SK-N-SH (cell line): ENCODE data around the gene GMCL1. TPM values are rescaled to one million over a fixed set of nuclear protein-coding genes. Genes with fewer than 3 reads are reported as not detected.

ENCODE experiments used
- CTCF ChIA-PET: fragments of 300-600, 350-600 bp; formaldehyde crosslinking; extraction: SDS; loops from one replicate; lab custom pipeline; 2021; lab: Yijun Ruan, JAX
- POLR2A ChIA-PET: fragments of 350-600 bp; sonication (Branson Sonifier 250); formaldehyde crosslinking; extraction: SDS; loops from one replicate; lab custom pipeline; 2020; ENCODE audit warnings: antibody characterized with exemption, inconsistent platforms; lab: Yijun Ruan, JAX
- DNase-seq: peaks from one replicate; pipeline ENCODE4 v3.0.0; 2012
- H2AFZ ChIP-seq: fragments of 200-600 bp; sonication (generic); 2 replicates; pipeline ENCODE4 v1.8.1; 2016; ENCODE audit warnings: antibody characterized with exemption, mild to moderate bottlenecking, low read depth
- H3F3A ChIP-seq: fragments of 200-600 bp; sonication (generic); replicated peaks from 2 replicates; pipeline ENCODE3; 2016; ENCODE audit warnings: antibody characterized with exemption, mild to moderate bottlenecking; ENCODE audit not compliant: insufficient read depth
- H3K27ac ChIP-seq, 2 experiments: fragments of 200-500 bp in 1 of 2; fragments of 200-600 bp in 1 of 2; sonication (Bioruptor generic) in 1 of 2; sonication (generic), shearing (Covaris generic) in 1 of 2; 2 replicates each; pipeline versions ENCODE4 v1.5.1 to v1.6.1; 2014 to 2016; ENCODE audit warnings: low read depth in 2 of 2, inconsistent platforms in 1 of 2, low read length in 1 of 2, mild to moderate bottlenecking in 1 of 2, mixed read lengths in 1 of 2
- H3K27me3 ChIP-seq: fragments of 200-600 bp; sonication (generic), shearing (Covaris generic); 2 replicates; pipeline ENCODE4 v1.6.1; 2016; ENCODE audit warnings: mixed run types; ENCODE audit not compliant: insufficient read depth
- H3K36me3 ChIP-seq, 2 experiments: fragments of 200-500 bp in 1 of 2; fragments of 200-600 bp in 1 of 2; sonication (Bioruptor generic) in 1 of 2; sonication (generic) in 1 of 2; replicated peaks in 1 of 2; 2 replicates each; pipeline versions ENCODE3 to v1.5.1; 2014 to 2016; ENCODE audit warnings: low read length in 1 of 2, mild to moderate bottlenecking in 1 of 2; ENCODE audit not compliant: insufficient read depth in 2 of 2, control insufficient read depth in 1 of 2
- H3K4me1 ChIP-seq, 2 experiments: fragments of 200-500 bp in 1 of 2; fragments of 200-600 bp in 1 of 2; sonication (Bioruptor generic) in 1 of 2; sonication (generic), shearing (Covaris generic) in 1 of 2; 2 replicates each; pipeline versions ENCODE4 v1.5.1 to v1.6.1; 2014 to 2016; ENCODE audit warnings: low read depth in 1 of 2, low read length in 1 of 2, mixed run types in 1 of 2; ENCODE audit not compliant: insufficient read depth in 2 of 2, control insufficient read depth in 1 of 2
- H3K4me2 ChIP-seq: fragments of 200-600 bp; sonication (generic), shearing (Covaris generic); 2 replicates; pipeline ENCODE4 v1.6.1; 2017; ENCODE audit warnings: mixed run types
- H3K4me3 ChIP-seq, 2 experiments: fragments of 200-500 bp in 1 of 2; fragments of 200-600 bp in 1 of 2; sonication (Bioruptor generic) in 1 of 2; sonication (generic), shearing (Covaris generic) in 1 of 2; 2 replicates each; pipeline versions ENCODE4 v1.5.1 to v1.8.1; 2014 to 2016; ENCODE audit warnings: low read depth in 2 of 2, inconsistent platforms in 1 of 2, low read length in 1 of 2, mild to moderate bottlenecking in 1 of 2, mixed read lengths in 1 of 2, moderate library complexity in 1 of 2
- H3K79me2 ChIP-seq: fragments of 200-600 bp; sonication (generic); 2 replicates; pipeline ENCODE4 v1.8.1; 2017; ENCODE audit warnings: mild to moderate bottlenecking; ENCODE audit not compliant: insufficient read depth
- H3K9ac ChIP-seq: fragments of 200-600 bp; sonication (generic); 2 replicates; pipeline ENCODE4 v1.6.1; 2017; ENCODE audit warnings: mixed run types
- H3K9me2 ChIP-seq: fragments of 200-600 bp; sonication (generic); 2 replicates; pipeline ENCODE4 v1.6.1; 2017; ENCODE audit warnings: mixed run types
- H3K9me3 ChIP-seq: fragments of 200-600 bp; sonication (generic); 2 replicates; pipeline ENCODE4 v1.6.1; 2017; ENCODE audit warnings: mixed run types, mild to moderate bottlenecking, moderate library complexity
- H4K20me1 ChIP-seq: fragments of 200-600 bp; sonication (generic); 2 replicates; pipeline ENCODE4 v1.6.1; 2017; ENCODE audit warnings: mild to moderate bottlenecking, mixed run types; ENCODE audit not compliant: insufficient read depth
- CTCF ChIP-seq: fragments of 200-600 bp; sonication (generic); IDR thresholded peaks from 2 replicates; pipeline ENCODE4 v1.6.1; 2017; ENCODE audit warnings: antibody characterized with exemption, mild to moderate bottlenecking, moderate library complexity
- ELF1 ChIP-seq: IDR thresholded peaks from 2 replicates; pipeline ENCODE4 v1.4.0; 2012
- EP300 ChIP-seq, 2 experiments: IDR thresholded peaks; 2 replicates each; pipeline versions ENCODE4 v1.4.0 to v1.6.1; 2012; ENCODE audit warnings: borderline replicate concordance in 1 of 2, low read depth in 1 of 2, low read length in 1 of 2
- EZH2phosphoT487 ChIP-seq: fragments of 200-600 bp; sonication (generic); IDR thresholded peaks from 2 replicates; pipeline ENCODE4 v1.6.1; 2017; ENCODE audit warnings: low read depth, mixed run types, mild to moderate bottlenecking, antibody characterized with exemption, moderate library complexity, borderline replicate concordance
- FOXJ3 ChIP-seq: sonication (generic); formaldehyde crosslinking; IDR thresholded peaks from 2 replicates; pipeline ENCODE4 v1.5.1; 2020; ENCODE audit warnings: mild to moderate bottlenecking, missing genetic modification reagents
- FOXM1 ChIP-seq: IDR thresholded peaks from 2 replicates; pipeline ENCODE4 v1.4.0; 2012; ENCODE audit warnings: low read depth, mild to moderate bottlenecking
- GABPA ChIP-seq: IDR thresholded peaks from 2 replicates; pipeline ENCODE4 v1.4.0; 2012; ENCODE audit warnings: low read depth, mild to moderate bottlenecking
- GATA2 ChIP-seq: sonication (generic); formaldehyde crosslinking; IDR thresholded peaks from 2 replicates; pipeline ENCODE4 v1.5.0; 2020; ENCODE audit warnings: mild to moderate bottlenecking, missing genetic modification reagents
- MEF2A ChIP-seq: IDR thresholded peaks from 2 replicates; pipeline ENCODE4 v1.4.0; 2012; ENCODE audit warnings: low read depth, borderline replicate concordance
- MXI1 ChIP-seq: IDR thresholded peaks from 2 replicates; pipeline ENCODE4 v1.6.1; 2012; ENCODE audit warnings: mild to moderate bottlenecking, low read depth, low read length, improper control_type of control experiment
- NFIC ChIP-seq: IDR thresholded peaks from 2 replicates; pipeline ENCODE4 v1.4.0; 2012; ENCODE audit warnings: borderline replicate concordance
- PBX3 ChIP-seq: IDR thresholded peaks from 2 replicates; pipeline ENCODE4; 2012
- RAD21 ChIP-seq: IDR thresholded peaks from 2 replicates; pipeline ENCODE4 v1.6.1; 2012; ENCODE audit warnings: mild to moderate bottlenecking, low read length
- RCOR1 ChIP-seq: fragments of 150-350 bp; IDR thresholded peaks from 2 replicates; pipeline ENCODE4 v1.6.1; 2017; ENCODE audit warnings: antibody characterized with exemption, low read length
- REST ChIP-seq: IDR thresholded peaks from 2 replicates; pipeline ENCODE4 v1.6.1; 2012; ENCODE audit warnings: mild to moderate bottlenecking, low read depth, low read length, moderate library complexity
- RFX5 ChIP-seq: IDR thresholded peaks from 2 replicates; pipeline ENCODE4 v1.6.1; 2012; ENCODE audit warnings: mild to moderate bottlenecking, improper control_type of control experiment, low read length
- RXRA ChIP-seq: IDR thresholded peaks from 2 replicates; pipeline ENCODE4 v1.4.0; 2012; ENCODE audit warnings: low read depth, mild to moderate bottlenecking, borderline replicate concordance
- TAF1 ChIP-seq: IDR thresholded peaks from 2 replicates; pipeline ENCODE4 v1.6.1; 2012; ENCODE audit warnings: low read depth, mild to moderate bottlenecking, low read length, moderate library complexity, borderline replicate concordance
- TCF12 ChIP-seq: IDR thresholded peaks from 2 replicates; pipeline ENCODE4 v1.4.0; 2012
- USF1 ChIP-seq: IDR thresholded peaks from 2 replicates; pipeline ENCODE4 v1.4.0; 2012; ENCODE audit warnings: low read depth, borderline replicate concordance
- USF2 ChIP-seq: fragments of 150-350 bp; IDR thresholded peaks from 2 replicates; pipeline ENCODE4 v1.6.1; 2017; ENCODE audit warnings: antibody characterized with exemption, low read length, low read depth, borderline replicate concordance
- WGBS: methylation state at CpG from one replicate; pipeline ENCODE4 v1.1.6; 2017; ENCODE audit warnings: low lambda C conversion rate; 5-methylcytosine and 5-hydroxymethylcytosine counted together
- polyA plus RNA-seq, 3 experiments: library from polyadenylated mRNA; depleted of rRNA; stranded (reverse); fragments of >200 nt; gene quantifications; 2 replicates each; pipeline ENCODE4 v1.2.3, GENCODE V29; 2012

Gene GMCL1
- polyA plus RNA-seq, 1 of the 3 experiments (the other 2 are of a cell fraction), result 6.2 TPM

GRCh38 chr2:69858261-69858660, 28.8 kb downstream of the GMCL1 start (continued):
- TF ChIP-seq USF1, result no peak

- WGBS, result 97% methylated on average over 1 of the region's 1 CpG
- TF ChIP-seq GABPA, result no peak
- TF ChIP-seq FOXM1, result no peak
- TF ChIP-seq ELF1, result no peak
- TF ChIP-seq TAF1, result no peak
- TF ChIP-seq USF2, result no peak
- TF ChIP-seq EZH2phosphoT487, result no peak
- TF ChIP-seq EP300 (IDR thresholded peaks at IDR 0.05; ENCODE audit: borderline replicate concordance in 1 of 2, low read depth in 1 of 2, low read length in 1 of 2), result no peak
- TF ChIP-seq CTCF, result no peak
- TF ChIP-seq RFX5, result no peak
- no peak for TF ChIP-seq GATA2 (CRISPR knock-in tag)
- no peak for TF ChIP-seq REST
- TF ChIP-seq TCF12, result no peak
- TF ChIP-seq RCOR1, result no peak
- TF ChIP-seq NFIC, result no peak
- TF ChIP-seq RAD21, result no peak
- no peak for TF ChIP-seq RXRA
- no peak for TF ChIP-seq PBX3
- TF ChIP-seq FOXJ3 (CRISPR knock-in tag), result no peak
- TF ChIP-seq MXI1, result no peak
- TF ChIP-seq MEF2A, result no peak
- H3K36me3 ChIP-seq, result peaks cover 22 to 50% of the 10 kb centered on the region in 2 experiments
- H3K4me3 ChIP-seq, result no peak overlapping the region
- POLR2A ChIA-PET, result interaction anchor here (0.6 kb wide), 1 partner anchor 69 kb away, joined by 3 read pairs; no protein-coding TSS in a partner anchor
- H3K9ac ChIP-seq, result no peak overlapping the region
- no peaks in the 10 kb centered on the region for H3K27me3 ChIP-seq
- no peaks in the 10 kb centered on the region for H3K4me1 ChIP-seq
- no peak overlapping the region for H3K4me2 ChIP-seq
- H3K27ac ChIP-seq, result no peak overlapping the region
- no peaks in the 10 kb centered on the region for H3K9me3 ChIP-seq
- no peak overlapping the region for H2AFZ ChIP-seq
- H3K79me2 ChIP-seq, result no peaks in the 10 kb centered on the region
- no peaks in the 10 kb centered on the region for H3K9me2 ChIP-seq
- CTCF ChIA-PET, result interaction anchor here (1.2 kb wide), 1 partner anchor 139 kb away, joined by 3 read pairs; no protein-coding TSS in a partner anchor
- no peak for DNase-seq
- no peaks in the 10 kb centered on the region for H4K20me1 ChIP-seq
- peaks cover 2% of the 10 kb centered on the region for H3F3A ChIP-seq
Measured at GRCh38 chr2:69863298-69863697, 33.8 kb downstream of the GMCL1 start.
